ENCODE measurements around the gene STEAP3.

STEAP3 gene

GRCh38 chr2:119282146-119282995, 58.7 kb downstream of the STEAP3 start:
- no peaks in the 10 kb centered on the region for H3K27me3 ChIP-seq (ENCODE audit: insufficient read depth, low read length, poor library complexity, severe bottlenecking)
- H3K9ac ChIP-seq (ENCODE audit: low read depth, low read length, poor library complexity, severe bottlenecking) = no peak overlapping the region
- H3K36me3 ChIP-seq (ENCODE audit: insufficient read depth, low read length) = no peaks in the 10 kb centered on the region
- H3K9me3 ChIP-seq (ENCODE audit: insufficient read depth, low read depth, low read length) = no peaks in the 10 kb centered on the region
- no peaks in the 10 kb centered on the region for H3F3A ChIP-seq (ENCODE audit: low read depth)
- H3K4me1 ChIP-seq (ENCODE audit: insufficient read depth, low read length, poor library complexity, severe bottlenecking) = peaks cover 8% of the 10 kb centered on the region
- H3K79me2 ChIP-seq (ENCODE audit: insufficient read depth, low read length) = no peaks in the 10 kb centered on the region
- no peak for TF ChIP-seq CTCF (conservative IDR thresholded peaks at IDR 0.05; ENCODE audit: low read length)
- TF ChIP-seq EZH2phosphoT487 (IDR thresholded peaks at IDR 0.05; ENCODE audit: borderline replicate concordance) = no peak
- no peak overlapping the region for H3K4me2 ChIP-seq (ENCODE audit: low read depth, low read length, poor library complexity, severe bottlenecking)
- H4K20me1 ChIP-seq (ENCODE audit: insufficient read depth, low read length, poor library complexity, severe bottlenecking) = no peaks in the 10 kb centered on the region
- no peak overlapping the region for H3K4me3 ChIP-seq (ENCODE audit: low read length, poor library complexity, severe bottlenecking)
- no peak overlapping the region for H2AFZ ChIP-seq (ENCODE audit: low read length)
- H3K9me2 ChIP-seq (replicated peaks; ENCODE audit: low read depth, low read length) = no peaks in the 10 kb centered on the region

DNA sequence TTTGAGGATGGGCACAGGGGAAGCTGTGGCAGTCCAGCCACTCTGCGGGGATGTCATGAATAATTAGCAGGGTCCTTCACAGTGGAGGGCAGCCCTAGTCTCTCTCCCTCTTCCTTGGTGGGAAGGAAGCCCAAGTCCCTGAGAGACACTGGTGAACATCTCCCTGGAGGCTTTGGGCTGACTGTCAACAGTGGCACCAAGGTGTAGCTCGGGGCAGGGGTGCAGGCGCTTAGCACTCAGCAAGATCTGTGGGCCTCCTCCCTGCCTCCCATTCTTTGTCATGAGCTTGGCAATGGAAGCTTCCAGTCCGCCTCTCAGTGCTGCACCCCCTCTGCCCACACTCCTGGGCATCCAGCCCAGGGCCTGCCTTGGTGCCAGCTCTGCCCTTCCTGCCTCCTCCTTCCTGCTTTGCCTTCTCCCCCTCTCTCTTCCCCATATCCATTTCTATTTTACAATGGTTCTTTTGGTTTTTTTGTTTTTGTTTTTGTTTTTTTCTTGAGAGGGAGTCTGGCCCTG, 59.4 kb downstream of the STEAP3 start:
- no peak overlapping the region for H3K4me2 ChIP-seq (ENCODE audit: low read depth, low read length, poor library complexity, severe bottlenecking)
- H3K27me3 ChIP-seq (ENCODE audit: insufficient read depth, low read length, poor library complexity, severe bottlenecking) = no peaks in the 10 kb centered on the region
- H3K4me1 ChIP-seq (ENCODE audit: insufficient read depth, low read length, poor library complexity, severe bottlenecking) = peaks cover 8% of the 10 kb centered on the region
- no peaks in the 10 kb centered on the region for H3K36me3 ChIP-seq (ENCODE audit: insufficient read depth, low read length)
- H3K4me3 ChIP-seq (ENCODE audit: low read length, poor library complexity, severe bottlenecking) = no peak overlapping the region
- H2AFZ ChIP-seq (ENCODE audit: low read length) = no peak overlapping the region
- no peak overlapping the region for H3K9ac ChIP-seq (ENCODE audit: low read depth, low read length, poor library complexity, severe bottlenecking)
- TF ChIP-seq CTCF (conservative IDR thresholded peaks at IDR 0.05; ENCODE audit: low read length) (no peak), EZH2phosphoT487 (IDR thresholded peaks at IDR 0.05; ENCODE audit: borderline replicate concordance) (no peak)
- H3K79me2 ChIP-seq (ENCODE audit: insufficient read depth, low read length) = no peaks in the 10 kb centered on the region
- no peaks in the 10 kb centered on the region for H3K9me2 ChIP-seq (replicated peaks; ENCODE audit: low read depth, low read length)
- H4K20me1 ChIP-seq (ENCODE audit: insufficient read depth, low read length, poor library complexity, severe bottlenecking) = no peaks in the 10 kb centered on the region
- no peaks in the 10 kb centered on the region for H3F3A ChIP-seq (ENCODE audit: low read depth)
- no peaks in the 10 kb centered on the region for H3K9me3 ChIP-seq (ENCODE audit: insufficient read depth, low read depth, low read length)

DNA sequence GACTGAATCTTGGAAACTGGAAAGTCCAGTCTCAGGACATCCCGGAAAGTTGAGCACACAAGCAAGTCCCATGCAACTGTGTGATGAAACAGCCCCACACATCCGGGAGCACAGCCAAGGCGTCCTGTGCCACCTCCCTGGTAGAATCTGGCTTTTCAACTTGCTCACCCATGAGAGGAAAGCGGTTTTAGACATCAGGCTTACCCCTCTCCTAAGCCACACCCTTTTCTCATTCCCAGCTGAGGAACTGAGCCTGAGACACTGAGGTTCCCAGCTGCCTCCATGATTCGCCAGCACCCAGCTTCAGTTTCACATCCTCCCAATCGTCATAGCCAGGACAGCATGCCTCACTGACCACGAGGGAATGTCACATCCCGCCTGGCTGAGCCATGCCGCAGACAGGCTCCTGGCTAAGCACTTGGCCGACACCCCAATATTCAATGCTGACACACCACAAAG, 60.3 kb downstream of the STEAP3 start:
- H4K20me1 ChIP-seq (ENCODE audit: insufficient read depth, low read length, poor library complexity, severe bottlenecking) = no peaks in the 10 kb centered on the region
- no peaks in the 10 kb centered on the region for H3K79me2 ChIP-seq (ENCODE audit: insufficient read depth, low read length)
- peaks cover 8% of the 10 kb centered on the region for H3K4me1 ChIP-seq (ENCODE audit: insufficient read depth, low read length, poor library complexity, severe bottlenecking)
- H3K9me2 ChIP-seq (replicated peaks; ENCODE audit: low read depth, low read length) = no peaks in the 10 kb centered on the region
- H3K36me3 ChIP-seq (ENCODE audit: insufficient read depth, low read length) = no peaks in the 10 kb centered on the region
- no peak overlapping the region for H3K4me2 ChIP-seq (ENCODE audit: low read depth, low read length, poor library complexity, severe bottlenecking)
- H3K9ac ChIP-seq (ENCODE audit: low read depth, low read length, poor library complexity, severe bottlenecking) = no peak overlapping the region
- H3K9me3 ChIP-seq (ENCODE audit: insufficient read depth, low read depth, low read length) = no peaks in the 10 kb centered on the region
- no peak overlapping the region for H2AFZ ChIP-seq (ENCODE audit: low read length)
- no peak overlapping the region for H3K4me3 ChIP-seq (ENCODE audit: low read length, poor library complexity, severe bottlenecking)
- TF ChIP-seq CTCF (conservative IDR thresholded peaks at IDR 0.05; ENCODE audit: low read length) = no peak
- no peak for TF ChIP-seq EZH2phosphoT487 (IDR thresholded peaks at IDR 0.05; ENCODE audit: borderline replicate concordance)
- no peaks in the 10 kb centered on the region for H3F3A ChIP-seq (ENCODE audit: low read depth)
- no peaks in the 10 kb centered on the region for H3K27me3 ChIP-seq (ENCODE audit: insufficient read depth, low read length, poor library complexity, severe bottlenecking)

Measured in Loucy (cell line).